Neural progenitor cell (in vitro differentiated cells): Measurements from ENCODE around the gene NTRK3.

Experiments used
- EZH2 ChIP-seq: fragments of 200-600 bp; sonication (generic); IDR thresholded peaks from 2 replicates; pipeline ENCODE4 v1.6.1; 2017; ENCODE audit warnings: antibody characterized with exemption, mild to moderate bottlenecking, moderate library complexity
- EZH2phosphoT487 ChIP-seq: fragments of 200-600 bp; sonication (generic); IDR thresholded peaks from 2 replicates; pipeline ENCODE4 v1.6.1; 2017; ENCODE audit warnings: antibody characterized with exemption
- TF ChIP-seq, protein P1 (sequence below): fragments of 200-600 bp; sonication (generic); IDR thresholded peaks from 2 replicates; pipeline ENCODE4 v1.5.1; 2017; ENCODE audit warnings: antibody characterized with exemption, mild to moderate bottlenecking

DNA sequence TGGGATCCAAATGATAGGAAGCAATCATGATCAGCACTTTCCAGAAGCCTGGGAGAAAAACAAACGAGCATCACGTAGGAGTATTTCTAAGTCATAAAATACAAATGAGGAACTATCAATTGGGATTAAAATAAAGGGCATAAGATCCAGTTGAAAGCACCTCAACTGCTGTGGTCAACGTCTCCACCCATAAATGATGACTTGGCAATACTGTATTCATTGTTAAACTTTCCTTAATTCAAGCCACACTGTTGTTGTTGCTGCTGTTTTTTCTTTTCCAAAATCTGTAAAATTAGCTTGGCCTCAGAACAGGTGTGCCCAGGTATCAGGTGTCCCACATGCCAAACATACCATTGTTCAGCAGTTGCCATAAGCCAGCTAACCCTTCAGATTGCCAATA lies 395.8 kb downstream of the NTRK3 start:
- TF ChIP-seq, protein P1, sequence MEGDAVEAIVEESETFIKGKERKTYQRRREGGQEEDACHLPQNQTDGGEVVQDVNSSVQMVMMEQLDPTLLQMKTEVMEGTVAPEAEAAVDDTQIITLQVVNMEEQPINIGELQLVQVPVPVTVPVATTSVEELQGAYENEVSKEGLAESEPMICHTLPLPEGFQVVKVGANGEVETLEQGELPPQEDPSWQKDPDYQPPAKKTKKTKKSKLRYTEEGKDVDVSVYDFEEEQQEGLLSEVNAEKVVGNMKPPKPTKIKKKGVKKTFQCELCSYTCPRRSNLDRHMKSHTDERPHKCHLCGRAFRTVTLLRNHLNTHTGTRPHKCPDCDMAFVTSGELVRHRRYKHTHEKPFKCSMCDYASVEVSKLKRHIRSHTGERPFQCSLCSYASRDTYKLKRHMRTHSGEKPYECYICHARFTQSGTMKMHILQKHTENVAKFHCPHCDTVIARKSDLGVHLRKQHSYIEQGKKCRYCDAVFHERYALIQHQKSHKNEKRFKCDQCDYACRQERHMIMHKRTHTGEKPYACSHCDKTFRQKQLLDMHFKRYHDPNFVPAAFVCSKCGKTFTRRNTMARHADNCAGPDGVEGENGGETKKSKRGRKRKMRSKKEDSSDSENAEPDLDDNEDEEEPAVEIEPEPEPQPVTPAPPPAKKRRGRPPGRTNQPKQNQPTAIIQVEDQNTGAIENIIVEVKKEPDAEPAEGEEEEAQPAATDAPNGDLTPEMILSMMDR: no peak
- no peak for TF ChIP-seq EZH2
- TF ChIP-seq EZH2phosphoT487: no peak
